Measurements from ENCODE around the gene LMX1A.
A peak's percentile ranks its signal among the peaks of the same experiment; 100 is the strongest.

Gene LMX1A

GRCh38 chr1:165265196-165265838, 91.2 kb downstream of the LMX1A start:
- DNase-seq (ENCODE audit: low spot score): no peak

DNA sequence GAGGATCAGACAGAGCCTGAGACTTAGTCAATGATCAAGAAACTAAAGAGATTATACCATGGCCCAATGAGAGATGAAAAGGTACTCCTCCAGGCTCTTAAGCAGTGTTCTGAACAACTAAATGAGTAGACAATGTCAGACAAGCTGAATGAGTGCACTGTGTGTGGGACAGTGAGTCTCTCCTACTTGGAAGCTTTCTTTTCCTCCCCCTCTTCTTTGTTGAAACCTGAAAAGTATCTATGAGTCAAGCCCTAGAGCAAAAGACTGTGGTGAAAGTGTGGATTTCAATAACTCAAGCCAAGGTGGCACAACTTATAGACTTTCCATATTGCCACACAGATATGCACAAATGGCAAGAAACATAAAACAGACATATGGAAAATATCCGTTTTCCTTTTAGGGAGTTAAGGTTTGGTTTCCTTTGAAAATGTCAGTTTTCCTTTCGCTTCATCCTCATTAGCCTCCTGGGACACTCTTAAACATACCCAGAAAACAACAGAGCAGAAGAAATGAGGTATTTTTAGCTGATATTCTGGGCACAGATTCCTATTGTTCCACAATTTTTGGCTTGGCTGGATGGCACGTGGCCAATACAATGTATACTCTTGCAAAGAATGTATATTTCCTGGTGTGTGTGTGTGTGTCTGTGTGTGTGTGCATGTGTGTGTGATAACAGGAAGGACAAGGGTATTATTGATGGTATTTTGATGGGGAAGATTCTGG, 96.6 kb downstream of the LMX1A start:
- no peak for DNase-seq (ENCODE audit: low spot score)

GRCh38 chr1:165259236-165259635, 97.3 kb downstream of the LMX1A start:
- no peak for DNase-seq (ENCODE audit: low spot score)

GRCh38 chr1:165257969-165258459, 98.5 kb downstream of the LMX1A start:
- peak; percentile 68 for DNase-seq (ENCODE audit: low spot score)

GRCh38 chr1:165254896-165255625, 101.5 kb downstream of the LMX1A start:
- DNase-seq (ENCODE audit: low spot score): no peak

- DNase-seq (ENCODE audit: low spot score): no peak
These were observed 102.1 kb downstream of the LMX1A start for GRCh38 chr1:165254376-165254775.

- DNase-seq (ENCODE audit: low spot score): no peak
These were observed 102.7 kb downstream of the LMX1A start for GRCh38 chr1:165253818-165254254.

DNA sequence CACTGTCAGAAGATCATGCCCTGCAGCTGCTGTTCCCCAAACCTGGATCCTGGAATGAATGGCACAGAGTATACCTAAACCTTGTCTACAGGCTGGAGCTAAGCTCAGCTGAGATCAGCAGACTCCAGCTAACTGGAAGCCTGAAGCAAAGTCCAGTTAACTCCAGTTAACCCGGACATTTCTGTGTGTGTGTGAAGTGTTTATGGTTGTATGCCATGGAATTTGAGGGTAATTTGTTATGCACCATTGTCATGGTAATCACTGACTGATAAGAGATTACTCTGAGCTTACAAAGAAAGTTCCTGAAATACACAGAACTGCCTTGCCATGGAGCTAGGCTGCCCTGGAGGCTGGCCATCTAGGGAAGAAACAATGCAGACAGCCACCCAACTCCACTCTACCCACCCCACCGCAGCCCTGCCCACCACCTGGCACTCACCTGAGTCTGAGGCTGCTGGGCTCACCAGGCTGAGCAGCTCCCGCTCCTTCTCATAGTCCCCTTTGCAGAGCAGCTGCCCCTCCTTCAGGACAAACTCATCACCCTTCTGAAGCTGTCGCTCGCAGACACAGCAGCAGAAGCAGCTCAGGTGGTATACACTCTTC, 107.4 kb downstream of the LMX1A start:
- DNase-seq (ENCODE audit: low spot score): no peak

DNA sequence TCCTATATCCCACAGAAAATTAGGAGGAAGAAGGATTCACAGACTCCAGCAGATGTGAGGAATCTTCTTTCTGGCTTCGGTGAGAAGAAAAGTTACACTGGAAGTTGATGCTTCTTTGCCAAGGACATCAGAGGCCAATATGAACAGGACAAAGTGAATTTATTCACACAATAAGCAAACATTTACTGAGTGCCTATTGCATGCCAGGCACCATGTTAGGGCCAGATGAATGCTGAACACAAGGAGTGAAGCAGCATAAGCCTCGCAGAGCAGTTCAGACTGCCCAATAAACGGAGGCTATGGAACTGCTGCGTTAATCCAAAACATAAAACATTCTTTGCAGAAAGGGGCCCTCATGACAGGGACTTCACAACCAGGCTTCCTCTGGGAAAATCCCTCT, 114.6 kb downstream of the LMX1A start:
- DNase-seq (ENCODE audit: low spot score): no peak

DNA sequence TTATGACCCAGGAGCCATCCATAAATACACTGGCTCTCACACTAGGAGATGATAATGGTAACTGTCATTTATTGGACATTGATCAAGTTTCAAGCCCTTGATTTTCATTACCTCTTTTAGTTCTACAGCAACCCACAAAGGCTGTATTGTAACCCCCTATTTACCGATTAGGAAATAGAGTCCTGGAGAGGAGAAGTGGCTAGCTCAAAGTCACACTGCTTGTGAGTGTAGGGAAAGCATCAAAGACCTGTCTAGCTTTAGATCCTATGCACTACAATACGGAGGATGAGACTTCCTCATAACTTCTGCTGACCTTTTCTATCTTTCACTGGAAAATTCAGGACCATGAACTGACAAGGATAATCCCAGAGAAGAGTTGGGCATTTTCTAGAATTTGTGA, 115.2 kb downstream of the LMX1A start:
- no peak for DNase-seq (ENCODE audit: low spot score)

- no peak for DNase-seq (ENCODE audit: low spot score)
These were observed 116.0 kb downstream of the LMX1A start for GRCh38 chr1:165240492-165240891.

DNA sequence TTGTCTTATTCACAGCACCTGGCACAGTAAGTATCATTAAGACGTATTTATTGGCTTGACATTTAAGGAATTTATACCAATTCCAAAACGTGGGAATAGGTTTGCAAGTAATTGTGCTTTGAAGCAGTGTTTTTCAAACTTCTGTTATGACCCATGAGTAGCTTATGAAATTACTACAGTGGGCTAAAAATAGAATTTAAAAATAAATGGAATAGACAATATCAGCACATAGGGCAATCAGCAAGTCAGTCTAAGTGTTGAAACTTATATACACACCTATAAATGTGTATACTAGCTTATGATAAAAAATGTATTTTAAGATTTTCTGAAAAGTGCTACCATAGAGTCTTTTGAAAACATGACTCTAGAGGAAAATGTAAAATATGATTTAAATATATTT, 116.6 kb downstream of the LMX1A start:
- no peak for DNase-seq (ENCODE audit: low spot score)

DNA sequence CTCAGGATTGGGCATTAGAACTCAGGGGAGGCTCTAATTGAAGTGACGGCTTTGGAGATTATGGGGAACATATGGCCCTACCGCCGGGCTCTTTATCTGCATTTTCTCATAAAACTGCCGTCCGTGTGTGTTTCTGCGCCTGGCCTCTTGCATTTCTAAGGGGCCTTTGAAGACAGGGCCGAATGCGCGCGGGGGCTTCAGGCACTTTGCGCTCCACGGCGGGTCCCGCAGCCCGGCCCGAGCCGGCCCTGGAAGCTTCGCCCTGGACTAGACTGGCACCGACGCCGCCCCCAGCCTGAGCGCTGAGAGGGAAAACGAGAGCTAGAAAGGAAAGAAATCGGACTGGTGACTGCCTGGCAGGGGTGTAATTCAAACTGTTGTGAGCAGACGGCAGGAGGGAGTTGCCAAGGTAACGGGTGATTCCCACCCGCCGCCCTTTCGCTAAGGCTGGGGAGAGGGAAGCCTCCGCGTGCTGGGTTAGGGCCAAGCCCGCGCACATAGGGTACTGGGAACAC, 120.7 kb downstream of the LMX1A start:
- peak; percentile 11 for DNase-seq (ENCODE audit: low spot score)

GRCh38 chr1:165235155-165235776, 121.2 kb downstream of the LMX1A start:
- no peak for DNase-seq (ENCODE audit: low spot score)

DNA sequence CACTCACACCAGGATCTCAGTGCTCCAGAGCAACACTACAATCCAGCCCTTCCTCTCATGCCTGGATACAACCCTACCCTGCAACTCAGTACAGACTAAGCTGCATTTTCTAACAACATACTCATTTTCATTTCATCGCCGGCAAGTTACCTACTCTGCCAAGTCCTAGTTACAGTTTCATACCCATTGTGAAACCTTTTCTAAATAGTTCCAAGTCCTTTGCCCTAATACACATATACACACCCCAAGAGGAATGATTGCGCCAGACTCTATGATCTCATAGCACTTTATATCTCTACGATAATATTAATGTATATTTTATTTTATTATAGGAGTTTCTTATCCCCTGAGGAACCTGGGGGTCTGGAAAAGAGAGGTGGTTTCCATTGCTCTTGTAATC, 122.4 kb downstream of the LMX1A start:
- DNase-seq (ENCODE audit: low spot score): no peak

GRCh38 chr1:165228676-165229075, 127.8 kb downstream of the LMX1A start:
- no peak for DNase-seq (ENCODE audit: low spot score)

GRCh38 chr1:165228111-165228655, 128.3 kb downstream of the LMX1A start:
- no peak for DNase-seq (ENCODE audit: low spot score)

GRCh38 chr1:165226326-165226725, 130.2 kb downstream of the LMX1A start:
- DNase-seq (ENCODE audit: low spot score): no peak

- DNase-seq (ENCODE audit: low spot score): no peak
These were observed 130.9 kb downstream of the LMX1A start for GRCh38 chr1:165225650-165226049.

DNA sequence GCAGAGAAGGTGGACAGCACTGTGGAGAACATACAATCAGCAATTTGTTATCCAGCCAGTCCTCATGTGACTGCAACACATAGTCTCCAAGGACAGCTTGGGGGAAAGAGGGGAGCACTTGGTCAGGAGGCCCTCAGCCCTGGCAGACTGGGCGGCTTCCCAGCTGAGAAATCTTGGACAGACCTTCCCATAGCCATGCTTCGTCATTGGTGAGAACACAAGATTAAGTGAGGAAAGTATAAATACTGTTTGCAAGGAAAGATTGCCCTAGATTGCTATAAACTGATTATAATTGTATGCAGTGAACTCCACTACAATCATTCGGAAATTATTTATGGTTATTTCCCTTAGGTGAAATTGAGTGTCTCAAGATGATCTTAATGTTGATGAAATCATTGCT, 131.5 kb downstream of the LMX1A start:
- DNase-seq (ENCODE audit: low spot score): no peak

- no peak for DNase-seq (ENCODE audit: low spot score)
These were observed 132.0 kb downstream of the LMX1A start for GRCh38 chr1:165224504-165224903.

DNA sequence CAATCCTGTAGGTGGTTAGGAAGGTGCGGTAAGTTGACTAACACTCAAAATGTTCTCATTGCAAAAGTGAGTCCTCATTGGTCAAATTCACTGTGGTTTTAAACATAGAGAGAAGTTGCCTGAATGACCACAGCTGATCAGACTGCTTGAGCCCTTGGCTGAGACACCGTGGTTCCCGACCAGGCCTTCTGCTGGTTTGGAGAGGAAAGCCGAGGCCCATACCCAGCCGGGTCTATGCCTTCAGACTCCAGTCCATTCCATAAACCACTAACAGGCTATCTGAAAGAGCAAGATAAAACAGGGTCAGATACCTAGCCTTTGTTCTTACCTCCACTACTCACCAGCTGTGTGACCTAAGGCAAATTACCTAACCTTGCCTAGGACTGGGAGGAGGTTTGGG, 133.9 kb downstream of the LMX1A start:
- DNase-seq (ENCODE audit: low spot score): no peak
